ENCODE results near the gene CYBC1.
"Not testable (repeated sequence)": the region's sequence is repeated elsewhere in the genome, so short reads cannot be mapped to it uniquely, and the experiment has no call there.

DNA sequence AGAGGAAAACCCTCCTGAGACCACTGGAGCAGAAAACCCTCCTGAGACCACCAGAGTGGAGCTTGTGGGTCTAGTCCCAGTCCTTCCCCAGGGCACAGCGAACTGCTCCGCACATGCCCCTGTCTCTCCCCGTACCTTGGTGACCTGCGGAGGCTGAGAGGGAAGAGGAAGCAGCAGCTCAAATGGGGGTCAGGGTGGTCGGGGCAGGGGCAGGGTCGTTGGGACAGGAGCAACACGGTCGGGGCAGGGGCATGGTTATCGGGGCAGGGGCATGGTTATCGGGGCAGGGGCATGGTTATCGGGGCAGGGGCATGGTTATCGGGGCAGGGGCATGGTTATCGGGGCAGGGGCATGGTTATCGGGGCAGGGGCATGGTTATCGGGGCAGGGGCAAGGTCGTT lies 38.5 kb downstream of the CYBC1 start:
- TF ChIP-seq POLR2A, POLR2AphosphoS5 (IDR thresholded peaks at IDR 0.05): not testable (repeated sequence)
- TF ChIP-seq, protein P1, sequence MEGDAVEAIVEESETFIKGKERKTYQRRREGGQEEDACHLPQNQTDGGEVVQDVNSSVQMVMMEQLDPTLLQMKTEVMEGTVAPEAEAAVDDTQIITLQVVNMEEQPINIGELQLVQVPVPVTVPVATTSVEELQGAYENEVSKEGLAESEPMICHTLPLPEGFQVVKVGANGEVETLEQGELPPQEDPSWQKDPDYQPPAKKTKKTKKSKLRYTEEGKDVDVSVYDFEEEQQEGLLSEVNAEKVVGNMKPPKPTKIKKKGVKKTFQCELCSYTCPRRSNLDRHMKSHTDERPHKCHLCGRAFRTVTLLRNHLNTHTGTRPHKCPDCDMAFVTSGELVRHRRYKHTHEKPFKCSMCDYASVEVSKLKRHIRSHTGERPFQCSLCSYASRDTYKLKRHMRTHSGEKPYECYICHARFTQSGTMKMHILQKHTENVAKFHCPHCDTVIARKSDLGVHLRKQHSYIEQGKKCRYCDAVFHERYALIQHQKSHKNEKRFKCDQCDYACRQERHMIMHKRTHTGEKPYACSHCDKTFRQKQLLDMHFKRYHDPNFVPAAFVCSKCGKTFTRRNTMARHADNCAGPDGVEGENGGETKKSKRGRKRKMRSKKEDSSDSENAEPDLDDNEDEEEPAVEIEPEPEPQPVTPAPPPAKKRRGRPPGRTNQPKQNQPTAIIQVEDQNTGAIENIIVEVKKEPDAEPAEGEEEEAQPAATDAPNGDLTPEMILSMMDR (IDR thresholded peaks at IDR 0.05 in 8 of 11, conservative IDR thresholded peaks at IDR 0.05 in 3 of 11): not testable (repeated sequence)

Data from spleen (tissue), 7 donors.